PC-3 (cell line): ENCODE results near the gene TEX29. TPM values are rescaled to one million over a fixed set of nuclear protein-coding genes. Genes with fewer than 3 reads are reported as not detected.

Experiments
- total RNA-seq: library from RNA; depleted of rRNA; stranded (reverse); fragments of >200 nt; gene quantifications from 2 replicates; pipeline ENCODE4 v1.2.3, GENCODE V29; 2014; rRNA removed

The TEX29 gene
- total RNA-seq, 1 experiment from 2014 or later, result not detected

Other genes with a start within 250 kb of the TEX29 start
- gene ARHGEF7, start 205.3 kb upstream of the TEX29 start, total RNA-seq, result 14.7 and 25.9 TPM in 2 replicates